HepG2 (cell line): ENCODE measurements around the gene HEMK1. TPM values are rescaled to one million over a fixed set of nuclear protein-coding genes. Genes with fewer than 3 reads are reported as not detected.

Experiments used
- CAMTA2 ChIP-seq: sonication (generic); formaldehyde crosslinking; IDR thresholded peaks from 2 replicates; pipeline ENCODE4 v1.4.0; 2020; ENCODE audit warnings: mild to moderate bottlenecking, missing genetic modification reagents, borderline replicate concordance
- TOE1 ChIP-seq: sonication (generic); formaldehyde crosslinking; IDR thresholded peaks from 2 replicates; pipeline ENCODE4 v1.4.0; 2020; ENCODE audit warnings: mild to moderate bottlenecking, missing genetic modification reagents
- TSC22D2 ChIP-seq: sonication (generic); formaldehyde crosslinking; IDR thresholded peaks from 2 replicates; pipeline ENCODE4 v1.5.1; 2020; ENCODE audit warnings: missing genetic modification reagents, mild to moderate bottlenecking, borderline replicate concordance
- ZNF232 ChIP-seq: sonication (generic); formaldehyde crosslinking; IDR thresholded peaks from 2 replicates; pipeline ENCODE4 v1.4.0; 2020; ENCODE audit warnings: missing genetic modification reagents, borderline replicate concordance
- ZNF275 ChIP-seq: sonication (generic); formaldehyde crosslinking; IDR thresholded peaks from 2 replicates; pipeline ENCODE4 v1.8.0; 2022; ENCODE audit warnings: missing genetic modification reagents, mild to moderate bottlenecking, inconsistent platforms, borderline replicate concordance
- ZNF746 ChIP-seq: sonication (generic); formaldehyde crosslinking; IDR thresholded peaks from 2 replicates; pipeline ENCODE4 v1.8.0; 2022; ENCODE audit warnings: mild to moderate bottlenecking, missing genetic modification reagents
- ZNF770 ChIP-seq: sonication (generic); formaldehyde crosslinking; IDR thresholded peaks from 2 replicates; pipeline ENCODE4 v1.5.0; 2020; ENCODE audit warnings: mild to moderate bottlenecking, missing genetic modification reagents
- polyA plus RNA-seq, 8 experiments: library from polyadenylated mRNA; depleted of rRNA in 3 of 8; stranded (reverse) in 7 of 8; unstranded in 1 of 8; fragments of >200 nt; fragmentation: Illumina TruSeq in 4 of 8; extraction: Trizol in 4 of 8; gene quantifications; 2 replicates each; pipeline versions ENCODE4 v1.2.1 to v1.2.3, GENCODE V29; 2011 to 2016; ENCODE audit warnings: low read depth in 4 of 8, missing spikeins in 1 of 8, mixed read lengths in 1 of 8; ENCODE audit not compliant: insufficient read depth in 1 of 8
- total RNA-seq, 5 experiments: library from RNA; depleted of rRNA; stranded (reverse); fragments of >200 nt; fragmentation: Illumina TruSeq; extraction: Trizol; gene quantifications; 2 replicates each; pipeline ENCODE4 v1.2.3, GENCODE V29; 2016; ENCODE audit warnings: low read depth in 1 of 5
- TF ChIP-seq, protein P1 (sequence below): sonication (generic); formaldehyde crosslinking; IDR thresholded peaks from 2 replicates; pipeline ENCODE4 v1.8.0; 2022; ENCODE audit warnings: mild to moderate bottlenecking, missing genetic modification reagents; ENCODE audit not compliant: insufficient replicate concordance
- TF ChIP-seq, protein P2 (sequence below): IDR thresholded peaks from 2 replicates; pipeline ENCODE4 v1.6.1; 2016; ENCODE audit warnings: low read depth, borderline replicate concordance
- TF ChIP-seq, protein P3 (sequence below): sonication (generic); formaldehyde crosslinking; conservative IDR thresholded peaks from 2 replicates; pipeline ENCODE4 v1.4.0; 2020; ENCODE audit warnings: mild to moderate bottlenecking, missing genetic modification reagents, moderate library complexity

HEMK1 gene
- total and polyA plus RNA-seq, 2 of the 13 experiments (the other 11 are each of a cell fraction or from before 2014, with no cell fraction given): 9.8 to 12.6 TPM

- TF ChIP-seq, protein P1, sequence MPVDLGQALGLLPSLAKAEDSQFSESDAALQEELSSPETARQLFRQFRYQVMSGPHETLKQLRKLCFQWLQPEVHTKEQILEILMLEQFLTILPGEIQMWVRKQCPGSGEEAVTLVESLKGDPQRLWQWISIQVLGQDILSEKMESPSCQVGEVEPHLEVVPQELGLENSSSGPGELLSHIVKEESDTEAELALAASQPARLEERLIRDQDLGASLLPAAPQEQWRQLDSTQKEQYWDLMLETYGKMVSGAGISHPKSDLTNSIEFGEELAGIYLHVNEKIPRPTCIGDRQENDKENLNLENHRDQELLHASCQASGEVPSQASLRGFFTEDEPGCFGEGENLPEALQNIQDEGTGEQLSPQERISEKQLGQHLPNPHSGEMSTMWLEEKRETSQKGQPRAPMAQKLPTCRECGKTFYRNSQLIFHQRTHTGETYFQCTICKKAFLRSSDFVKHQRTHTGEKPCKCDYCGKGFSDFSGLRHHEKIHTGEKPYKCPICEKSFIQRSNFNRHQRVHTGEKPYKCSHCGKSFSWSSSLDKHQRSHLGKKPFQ (CRISPR knock-in tag): no peak
- TF ChIP-seq ZNF770 (no peak), ZNF275 (CRISPR knock-in tag) (no peak), CAMTA2 (CRISPR knock-in tag) (no peak), TOE1 (CRISPR knock-in tag) (no peak), ZNF232 (CRISPR knock-in tag) (no peak), ZNF746 (CRISPR knock-in tag) (no peak), TSC22D2 (CRISPR knock-in tag) (no peak)
- TF ChIP-seq, protein P2, sequence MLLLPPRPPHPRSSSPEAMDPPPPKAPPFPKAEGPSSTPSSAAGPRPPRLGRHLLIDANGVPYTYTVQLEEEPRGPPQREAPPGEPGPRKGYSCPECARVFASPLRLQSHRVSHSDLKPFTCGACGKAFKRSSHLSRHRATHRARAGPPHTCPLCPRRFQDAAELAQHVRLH (CRISPR knock-in tag): no peak
- TF ChIP-seq, protein P3, sequence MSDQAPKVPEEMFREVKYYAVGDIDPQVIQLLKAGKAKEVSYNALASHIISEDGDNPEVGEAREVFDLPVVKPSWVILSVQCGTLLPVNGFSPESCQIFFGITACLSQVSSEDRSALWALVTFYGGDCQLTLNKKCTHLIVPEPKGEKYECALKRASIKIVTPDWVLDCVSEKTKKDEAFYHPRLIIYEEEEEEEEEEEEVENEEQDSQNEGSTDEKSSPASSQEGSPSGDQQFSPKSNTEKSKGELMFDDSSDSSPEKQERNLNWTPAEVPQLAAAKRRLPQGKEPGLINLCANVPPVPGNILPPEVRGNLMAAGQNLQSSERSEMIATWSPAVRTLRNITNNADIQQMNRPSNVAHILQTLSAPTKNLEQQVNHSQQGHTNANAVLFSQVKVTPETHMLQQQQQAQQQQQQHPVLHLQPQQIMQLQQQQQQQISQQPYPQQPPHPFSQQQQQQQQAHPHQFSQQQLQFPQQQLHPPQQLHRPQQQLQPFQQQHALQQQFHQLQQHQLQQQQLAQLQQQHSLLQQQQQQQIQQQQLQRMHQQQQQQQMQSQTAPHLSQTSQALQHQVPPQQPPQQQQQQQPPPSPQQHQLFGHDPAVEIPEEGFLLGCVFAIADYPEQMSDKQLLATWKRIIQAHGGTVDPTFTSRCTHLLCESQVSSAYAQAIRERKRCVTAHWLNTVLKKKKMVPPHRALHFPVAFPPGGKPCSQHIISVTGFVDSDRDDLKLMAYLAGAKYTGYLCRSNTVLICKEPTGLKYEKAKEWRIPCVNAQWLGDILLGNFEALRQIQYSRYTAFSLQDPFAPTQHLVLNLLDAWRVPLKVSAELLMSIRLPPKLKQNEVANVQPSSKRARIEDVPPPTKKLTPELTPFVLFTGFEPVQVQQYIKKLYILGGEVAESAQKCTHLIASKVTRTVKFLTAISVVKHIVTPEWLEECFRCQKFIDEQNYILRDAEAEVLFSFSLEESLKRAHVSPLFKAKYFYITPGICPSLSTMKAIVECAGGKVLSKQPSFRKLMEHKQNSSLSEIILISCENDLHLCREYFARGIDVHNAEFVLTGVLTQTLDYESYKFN (CRISPR knock-in tag): no peak
These were observed 17.4 kb downstream of the HEMK1 start (continued) for GRCh38 chr3:50586763-50587070.
